GM21737 (cell line): ENCODE results near the gene ART3.

Source experiments
- ATAC-seq: cut with Tn5 transposase; IDR thresholded peaks from one replicate; pipeline ENCODE4 v1.9.1; 2021; ENCODE audit warnings: mild to moderate bottlenecking, moderate library complexity; ENCODE audit not compliant: unreplicated experiment

ART3 gene

GRCh38 chr4:76067652-76068286 lies 6.7 kb upstream of the ART3 start:
- no peak for ATAC-seq

GRCh38 chr4:76072760-76073159 lies 1.7 kb upstream of the ART3 start:
- no peak for ATAC-seq

- no peak for ATAC-seq
These were observed 588 bp downstream of the ART3 start for GRCh38 chr4:76074993-76075600.

GRCh38 chr4:76078033-76078613 lies 3.6 kb downstream of the ART3 start:
- ATAC-seq, result no peak

GRCh38 chr4:76083386-76083988 lies 9.0 kb downstream of the ART3 start:
- ATAC-seq, result no peak

GRCh38 chr4:76084542-76084941 lies 10.0 kb downstream of the ART3 start:
- no peak for ATAC-seq

- no peak for ATAC-seq
These were observed 12.7 kb downstream of the ART3 start for GRCh38 chr4:76087007-76087769.

- no peak for ATAC-seq
These were observed 14.2 kb downstream of the ART3 start for GRCh38 chr4:76088719-76089118.

GRCh38 chr4:76090241-76090691 lies 15.8 kb downstream of the ART3 start:
- no peak for ATAC-seq

- ATAC-seq, result no peak
These were observed 16.5 kb downstream of the ART3 start for GRCh38 chr4:76091052-76091451.

GRCh38 chr4:76095568-76095967 lies 21.1 kb downstream of the ART3 start:
- no peak for ATAC-seq

GRCh38 chr4:76096076-76096475 lies 21.6 kb downstream of the ART3 start:
- no peak for ATAC-seq

GRCh38 chr4:76105652-76106051 lies 31.1 kb downstream of the ART3 start:
- ATAC-seq, result no peak

- no peak for ATAC-seq
These were observed 31.9 kb downstream of the ART3 start for GRCh38 chr4:76106442-76106841.

- ATAC-seq, result no peak
These were observed 34.1 kb downstream of the ART3 start for GRCh38 chr4:76108467-76109181.

GRCh38 chr4:76116821-76117220 lies 42.3 kb downstream of the ART3 start:
- no peak for ATAC-seq

- no peak for ATAC-seq
These were observed 43.0 kb downstream of the ART3 start for GRCh38 chr4:76117536-76117935.

GRCh38 chr4:76120199-76120598 lies 45.7 kb downstream of the ART3 start:
- ATAC-seq, result no peak

GRCh38 chr4:76125816-76126215 lies 51.3 kb downstream of the ART3 start:
- ATAC-seq, result no peak

- no peak for ATAC-seq
These were observed 53.2 kb downstream of the ART3 start for GRCh38 chr4:76127754-76128153.

GRCh38 chr4:76141241-76141640 lies 66.7 kb downstream of the ART3 start:
- ATAC-seq, result no peak
